Smooth muscle cell (in vitro differentiated cells): ENCODE results near the gene DNM3. TPM values are rescaled to one million over a fixed set of nuclear protein-coding genes. Genes with fewer than 3 reads are reported as not detected.

Experiments used
- DNase-seq: peaks from one replicate; lab custom pipeline; 2025; ENCODE audit not compliant: unreplicated experiment; lab: John Stamatoyannopoulos, UW
- H2AFZ ChIP-seq: fragments of 200-600 bp; sonication (generic); 2 replicates; pipeline ENCODE4 v1.6.0; 2016; ENCODE audit warnings: antibody characterized with exemption, low read depth, mild to moderate bottlenecking
- H3F3A ChIP-seq: fragments of 200-600 bp; sonication (generic); 2 replicates; pipeline ENCODE4 v1.6.0; 2017; ENCODE audit warnings: antibody characterized with exemption, low read depth
- H3K27ac ChIP-seq: fragments of 200-600 bp; sonication (generic); 2 replicates; pipeline ENCODE4 v1.5.1; 2016; ENCODE audit warnings: low read depth, mild to moderate bottlenecking
- H3K27me3 ChIP-seq: fragments of 200-600 bp; sonication (generic); 2 replicates; pipeline ENCODE4 v1.6.1; 2016; ENCODE audit warnings: low read depth, mild to moderate bottlenecking
- H3K36me3 ChIP-seq: fragments of 200-600 bp; sonication (generic); 2 replicates; pipeline ENCODE4 v1.5.1; 2016; ENCODE audit warnings: low read depth
- H3K4me1 ChIP-seq: fragments of 200-600 bp; sonication (generic); 2 replicates; pipeline ENCODE4 v1.5.1; 2016; ENCODE audit warnings: low read depth
- H3K4me2 ChIP-seq: fragments of 200-600 bp; sonication (generic); 2 replicates; pipeline ENCODE4 v1.6.0; 2016; ENCODE audit warnings: mild to moderate bottlenecking
- H3K4me3 ChIP-seq: fragments of 200-600 bp; sonication (generic); 2 replicates; pipeline ENCODE4 v1.5.1; 2016; ENCODE audit warnings: mild to moderate bottlenecking
- H3K79me2 ChIP-seq: fragments of 200-600 bp; sonication (generic); 2 replicates; pipeline ENCODE4 v1.6.0; 2016; ENCODE audit warnings: low read depth, mild to moderate bottlenecking
- H3K9ac ChIP-seq: fragments of 200-600 bp; sonication (generic); 2 replicates; pipeline ENCODE4 v1.6.0; 2016; ENCODE audit warnings: low read depth
- H3K9me3 ChIP-seq: fragments of 200-600 bp; sonication (generic); replicated peaks from 2 replicates; pipeline ENCODE4 v1.5.1; 2016; ENCODE audit warnings: low read depth
- H4K20me1 ChIP-seq: fragments of 200-600 bp; sonication (generic); 2 replicates; pipeline ENCODE4 v1.6.0; 2016; ENCODE audit warnings: low read depth
- CTCF ChIP-seq: fragments of 200-600 bp; sonication (generic); IDR thresholded peaks from 2 replicates; pipeline ENCODE4 v1.5.1; 2017; ENCODE audit warnings: borderline replicate concordance, mild to moderate bottlenecking, antibody characterized with exemption; ENCODE audit not compliant: insufficient read depth, poor library complexity, severe bottlenecking
- WGBS: methylation state at CpG from one replicate; pipeline ENCODE4 v1.1.7; 2016; ENCODE audit warnings: low lambda C conversion rate; 5-methylcytosine and 5-hydroxymethylcytosine counted together
- polyA plus RNA-seq: library from polyadenylated mRNA; unstranded; fragments of >200 nt; fragmentation: Nextera tagmentation; extraction: Ambion mirVana; gene quantifications from 2 replicates; pipeline ENCODE4 v1.2.1, GENCODE V29; 2016
- total RNA-seq: library from RNA; depleted of rRNA; stranded (reverse); fragments of >200 nt; gene quantifications from 2 replicates; pipeline ENCODE4 v1.2.3, GENCODE V29; 2014

Gene DNM3
- total and polyA plus RNA-seq, 2 experiments from 2014 or later = 1.7 to 3.0 TPM

- Histone ChIP-seq H2AFZ (no peak overlapping the region), H3K36me3 (no peaks in the 10 kb centered on the region), H3K9me3 (no peaks in the 10 kb centered on the region), H3K4me3 (no peak overlapping the region), H3F3A (no peaks in the 10 kb centered on the region), H3K4me1 (no peaks in the 10 kb centered on the region), H3K79me2 (no peaks in the 10 kb centered on the region), H3K9ac (no peak overlapping the region), H3K4me2 (no peak overlapping the region), H3K27me3 (no peaks in the 10 kb centered on the region), H4K20me1 (no peaks in the 10 kb centered on the region), H3K27ac (no peak overlapping the region)
- TF ChIP-seq CTCF = peak; percentile 77
- WGBS = 12% methylated on average over 2 of the region's 2 CpGs
- no peak for DNase-seq
Measured at GRCh38 chr1:171801487-171801891, 39.8 kb upstream of the DNM3 start.

GRCh38 chr1:171802207-171802606 lies 39.1 kb upstream of the DNM3 start:
- H3K9ac ChIP-seq = no peak overlapping the region
- no peaks in the 10 kb centered on the region for H3K9me3 ChIP-seq
- H3K79me2 ChIP-seq = no peaks in the 10 kb centered on the region
- H2AFZ ChIP-seq = no peak overlapping the region
- no peaks in the 10 kb centered on the region for H3K27me3 ChIP-seq
- no peak for TF ChIP-seq CTCF
- H3K27ac ChIP-seq = no peak overlapping the region
- no peaks in the 10 kb centered on the region for H4K20me1 ChIP-seq
- no peaks in the 10 kb centered on the region for H3K36me3 ChIP-seq
- H3K4me3 ChIP-seq = no peak overlapping the region
- no peak overlapping the region for H3K4me2 ChIP-seq
- DNase-seq = no peak
- H3K4me1 ChIP-seq = no peaks in the 10 kb centered on the region
- no peaks in the 10 kb centered on the region for H3F3A ChIP-seq
- 81% methylated on average over 3 of the region's 3 CpGs for WGBS

- no peaks in the 10 kb centered on the region for H3K27me3 ChIP-seq
- no peak overlapping the region for H3K9ac ChIP-seq
- no peaks in the 10 kb centered on the region for H3K36me3 ChIP-seq
- 84% methylated on average over 2 of the region's 2 CpGs for WGBS
- no peak for TF ChIP-seq CTCF
- H3K4me3 ChIP-seq = no peak overlapping the region
- no peaks in the 10 kb centered on the region for H3K4me1 ChIP-seq
- no peaks in the 10 kb centered on the region for H3K9me3 ChIP-seq
- H2AFZ ChIP-seq = no peak overlapping the region
- H3F3A ChIP-seq = no peaks in the 10 kb centered on the region
- H3K27ac ChIP-seq = no peak overlapping the region
- H3K79me2 ChIP-seq = no peaks in the 10 kb centered on the region
- H3K4me2 ChIP-seq = no peak overlapping the region
- H4K20me1 ChIP-seq = no peaks in the 10 kb centered on the region
- no peak for DNase-seq
Measured at GRCh38 chr1:171803045-171803444, 38.3 kb upstream of the DNM3 start.

GRCh38 chr1:171803461-171804022 lies 37.8 kb upstream of the DNM3 start:
- Histone ChIP-seq H3K27ac (no peak overlapping the region), H3K4me3 (no peak overlapping the region), H3K36me3 (no peaks in the 10 kb centered on the region), H3K9ac (no peak overlapping the region), H3K27me3 (no peaks in the 10 kb centered on the region), H3K4me2 (no peak overlapping the region), H3F3A (no peaks in the 10 kb centered on the region), H3K9me3 (no peaks in the 10 kb centered on the region), H4K20me1 (no peaks in the 10 kb centered on the region), H3K79me2 (no peaks in the 10 kb centered on the region), H3K4me1 (no peaks in the 10 kb centered on the region), H2AFZ (no peak overlapping the region)
- no peak for TF ChIP-seq CTCF
- DNase-seq = no peak
- 98% methylated on average over 17 of the region's 17 CpGs for WGBS
